ENCODE data around the gene EBF3.

DNA sequence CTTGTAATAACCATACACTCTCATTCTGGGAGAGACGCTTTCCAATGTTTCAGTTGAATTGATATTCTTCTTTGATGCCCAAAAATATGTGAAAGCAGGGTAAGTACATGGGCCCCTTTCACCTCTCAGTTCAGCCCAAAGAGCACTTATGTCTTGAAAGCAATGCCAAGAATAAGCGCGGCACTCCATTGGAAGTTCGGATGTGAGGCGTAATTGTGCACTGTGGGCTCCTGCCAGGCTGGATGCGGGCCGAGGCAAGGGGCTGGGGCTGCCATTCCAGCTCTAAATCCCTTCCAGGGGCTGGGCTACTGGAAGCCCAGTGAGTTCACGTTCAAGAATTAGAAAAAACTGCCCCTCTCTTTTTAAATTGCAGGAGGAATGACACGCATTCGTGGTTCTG is 113.8 kb downstream of the EBF3 start:
- TF ChIP-seq, protein P1, sequence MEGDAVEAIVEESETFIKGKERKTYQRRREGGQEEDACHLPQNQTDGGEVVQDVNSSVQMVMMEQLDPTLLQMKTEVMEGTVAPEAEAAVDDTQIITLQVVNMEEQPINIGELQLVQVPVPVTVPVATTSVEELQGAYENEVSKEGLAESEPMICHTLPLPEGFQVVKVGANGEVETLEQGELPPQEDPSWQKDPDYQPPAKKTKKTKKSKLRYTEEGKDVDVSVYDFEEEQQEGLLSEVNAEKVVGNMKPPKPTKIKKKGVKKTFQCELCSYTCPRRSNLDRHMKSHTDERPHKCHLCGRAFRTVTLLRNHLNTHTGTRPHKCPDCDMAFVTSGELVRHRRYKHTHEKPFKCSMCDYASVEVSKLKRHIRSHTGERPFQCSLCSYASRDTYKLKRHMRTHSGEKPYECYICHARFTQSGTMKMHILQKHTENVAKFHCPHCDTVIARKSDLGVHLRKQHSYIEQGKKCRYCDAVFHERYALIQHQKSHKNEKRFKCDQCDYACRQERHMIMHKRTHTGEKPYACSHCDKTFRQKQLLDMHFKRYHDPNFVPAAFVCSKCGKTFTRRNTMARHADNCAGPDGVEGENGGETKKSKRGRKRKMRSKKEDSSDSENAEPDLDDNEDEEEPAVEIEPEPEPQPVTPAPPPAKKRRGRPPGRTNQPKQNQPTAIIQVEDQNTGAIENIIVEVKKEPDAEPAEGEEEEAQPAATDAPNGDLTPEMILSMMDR (IDR thresholded peaks at IDR 0.05) = no peak
- TF ChIP-seq POLR2A (IDR thresholded peaks at IDR 0.05) = no peak

Measured in suprapubic skin (tissue), 3 donors.